GM12872 (cell line): ENCODE measurements around the gene PPP6R1.

Experiments used
- TF ChIP-seq, protein P1 (sequence below): IDR thresholded peaks from 3 replicates; pipeline ENCODE4 v1.5.1; 2011; ENCODE audit warnings: low read depth, mild to moderate bottlenecking, low read length, moderate library complexity; ENCODE audit not compliant: insufficient read depth

The PPP6R1 gene

GRCh38 chr19:55232986-55233385 lies 25.8 kb downstream of the PPP6R1 start:
- TF ChIP-seq, protein P1, sequence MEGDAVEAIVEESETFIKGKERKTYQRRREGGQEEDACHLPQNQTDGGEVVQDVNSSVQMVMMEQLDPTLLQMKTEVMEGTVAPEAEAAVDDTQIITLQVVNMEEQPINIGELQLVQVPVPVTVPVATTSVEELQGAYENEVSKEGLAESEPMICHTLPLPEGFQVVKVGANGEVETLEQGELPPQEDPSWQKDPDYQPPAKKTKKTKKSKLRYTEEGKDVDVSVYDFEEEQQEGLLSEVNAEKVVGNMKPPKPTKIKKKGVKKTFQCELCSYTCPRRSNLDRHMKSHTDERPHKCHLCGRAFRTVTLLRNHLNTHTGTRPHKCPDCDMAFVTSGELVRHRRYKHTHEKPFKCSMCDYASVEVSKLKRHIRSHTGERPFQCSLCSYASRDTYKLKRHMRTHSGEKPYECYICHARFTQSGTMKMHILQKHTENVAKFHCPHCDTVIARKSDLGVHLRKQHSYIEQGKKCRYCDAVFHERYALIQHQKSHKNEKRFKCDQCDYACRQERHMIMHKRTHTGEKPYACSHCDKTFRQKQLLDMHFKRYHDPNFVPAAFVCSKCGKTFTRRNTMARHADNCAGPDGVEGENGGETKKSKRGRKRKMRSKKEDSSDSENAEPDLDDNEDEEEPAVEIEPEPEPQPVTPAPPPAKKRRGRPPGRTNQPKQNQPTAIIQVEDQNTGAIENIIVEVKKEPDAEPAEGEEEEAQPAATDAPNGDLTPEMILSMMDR = no peak

- TF ChIP-seq, protein P1 = no peak
Measured at GRCh38 chr19:55232286-55232602, 26.6 kb downstream of the PPP6R1 start.

DNA sequence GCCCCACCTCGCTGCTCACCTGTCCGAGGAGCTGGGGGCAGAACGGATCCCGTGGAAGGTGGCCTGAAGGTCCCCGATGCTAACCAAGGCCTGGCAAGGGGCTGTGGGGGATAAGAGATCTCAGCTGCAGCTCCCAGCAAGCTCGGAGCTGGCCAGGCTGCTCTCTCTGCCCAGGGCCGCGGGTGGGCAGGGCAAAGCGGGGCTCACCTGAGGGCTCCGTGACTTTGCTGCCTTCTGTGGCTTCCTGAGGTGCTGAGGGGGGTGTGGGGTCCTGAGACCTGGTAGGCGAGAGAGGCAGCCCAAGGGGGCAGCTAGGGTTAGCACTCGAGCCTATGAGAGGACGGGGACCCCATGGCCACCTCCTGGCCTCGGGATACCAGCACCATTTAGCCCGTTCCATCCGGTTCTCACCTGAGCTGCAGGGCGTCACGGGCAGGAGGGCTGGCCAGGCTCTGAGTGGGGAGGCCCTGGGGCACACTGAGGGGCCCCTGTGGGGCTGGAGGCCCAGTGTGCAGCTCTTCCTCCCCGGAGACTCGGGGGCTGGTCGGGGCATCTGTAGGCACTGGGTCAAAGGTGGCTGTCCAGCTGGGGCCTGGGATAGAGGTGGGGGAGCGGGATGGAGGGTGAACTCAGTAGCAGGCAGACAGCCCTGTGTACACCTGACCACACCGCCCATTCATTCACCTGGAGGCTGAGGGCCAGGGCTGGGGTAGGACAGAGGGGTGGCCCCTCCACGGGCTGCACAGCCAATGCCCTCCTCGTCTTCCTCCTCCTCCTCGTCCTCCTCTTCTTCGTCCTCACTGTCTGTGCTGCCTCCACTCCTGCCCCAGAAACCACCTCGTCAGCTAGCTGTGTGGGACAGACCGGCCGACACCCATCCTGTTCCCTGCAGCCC lies 27.2 kb downstream of the PPP6R1 start:
- TF ChIP-seq, protein P1 = no peak

GRCh38 chr19:55230780-55231179 lies 28.0 kb downstream of the PPP6R1 start:
- TF ChIP-seq, protein P1 = no peak

DNA sequence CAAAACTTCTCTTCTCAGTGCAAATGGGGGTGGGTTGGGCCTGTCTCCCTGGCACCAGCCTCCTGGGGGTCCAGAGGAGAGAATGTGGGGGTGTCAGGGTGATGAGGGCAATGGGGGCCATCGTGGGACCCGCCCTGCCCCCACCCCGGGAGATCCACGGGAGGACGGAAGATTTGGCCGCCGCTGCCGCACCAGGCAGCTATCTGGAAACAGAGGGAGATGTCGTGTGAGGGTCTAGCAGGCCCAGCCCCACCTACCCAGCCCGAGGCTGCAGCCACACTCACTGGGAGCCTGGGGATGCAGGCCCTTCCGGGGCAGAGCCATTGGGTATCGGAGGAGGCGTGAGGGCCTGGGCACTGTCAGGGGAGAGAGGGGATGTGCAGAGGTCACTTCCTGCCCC lies 28.5 kb downstream of the PPP6R1 start:
- TF ChIP-seq, protein P1 = no peak

GRCh38 chr19:55229789-55230182 lies 29.0 kb downstream of the PPP6R1 start:
- TF ChIP-seq, protein P1 = no peak

DNA sequence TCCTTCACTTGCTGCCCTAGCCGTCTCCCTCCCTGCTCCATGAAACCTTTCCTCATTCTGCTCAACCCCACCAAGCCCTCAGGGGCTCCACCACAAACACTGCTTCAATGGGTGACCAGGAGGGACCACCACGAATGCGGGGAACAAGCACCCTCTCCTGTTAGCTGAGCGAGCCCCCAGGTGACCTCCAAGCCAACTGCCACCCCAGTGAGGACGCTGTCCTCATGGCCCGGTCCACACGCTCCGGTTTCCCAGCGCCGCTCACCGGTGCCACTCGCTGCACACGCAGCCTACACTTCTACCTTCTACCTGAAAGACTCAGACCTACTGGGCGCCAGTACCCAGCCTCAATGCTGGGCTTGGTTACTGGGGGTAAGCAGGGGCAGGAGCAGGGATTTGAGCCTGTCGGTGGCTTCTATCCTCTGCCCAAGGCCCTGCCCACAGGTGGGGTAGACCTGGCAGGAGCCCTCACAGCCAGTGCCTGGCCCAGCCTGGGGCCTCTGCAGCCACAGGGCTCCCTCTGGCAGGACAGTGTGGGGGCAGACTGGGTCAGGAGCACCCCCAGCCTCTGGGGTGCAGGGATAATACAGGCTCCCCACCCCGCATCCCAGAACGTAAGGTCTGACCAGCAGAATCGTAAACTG lies 29.6 kb downstream of the PPP6R1 start:
- TF ChIP-seq, protein P1 = no peak
